Right ventricle myocardium inferior (tissue), 1 donor: Measurements from ENCODE around the gene ABCA13. TPM values are rescaled to one million over a fixed set of nuclear protein-coding genes. Genes with fewer than 3 reads are reported as not detected.

Experiments
- ATAC-seq: fragments of 200-7000 bp; cut with Tn5 transposase; one replicate; pipeline ENCODE4 v1.9.1; 2020; ENCODE audit warnings: mild to moderate bottlenecking, moderate library complexity
- DNase-seq: peaks from one replicate; pipeline ENCODE4 v3.0.0; 2021; ENCODE audit errors: missing footprints
- intact Hi-C: fragments of 100-400 bp; cut with DNase I; formaldehyde crosslinking; loops from one replicate; pipeline ENCODE4 v1.11.0; 2022
- total RNA-seq: library from RNA; stranded (reverse); fragmentation: NEBNext Ultra II Directional; extraction: Animal tissue kit (Norgen Biotek cat#: 25700); gene quantifications from one replicate; pipeline ENCODE4 v1.2.1, GENCODE V29; 2021
- donor health status: DM: no; HTN: yes; CAD: no; lungs with severe emphysema.

The ABCA13 gene
- total RNA-seq, 1 donor from 2014 or later, result not detected

- intact Hi-C loops, result no loop called here
- no peak for DNase-seq
- no peak for ATAC-seq
These were observed 346.8 kb downstream of the ABCA13 start for GRCh38 chr7:48518092-48518491.

GRCh38 chr7:48522692-48523091, 351.4 kb downstream of the ABCA13 start:
- intact Hi-C loops, result no loop called here
- DNase-seq, result no peak
- ATAC-seq, result no peak

GRCh38 chr7:48525736-48526732, 354.8 kb downstream of the ABCA13 start:
- ATAC-seq, result no peak
- intact Hi-C loops, result no loop called here
- DNase-seq, result no peak

GRCh38 chr7:48528646-48529045, 357.4 kb downstream of the ABCA13 start:
- ATAC-seq (no peak), DNase-seq (no peak)
- intact Hi-C loops, result no loop called here

GRCh38 chr7:48537561-48537960, 366.3 kb downstream of the ABCA13 start:
- ATAC-seq (no peak), DNase-seq (no peak)
- intact Hi-C loops, result no loop called here

- no peak for ATAC-seq
- no peak for DNase-seq
- intact Hi-C loops, result no loop called here
These were observed 369.5 kb downstream of the ABCA13 start for GRCh38 chr7:48540746-48541145.

- intact Hi-C loops, result no loop called here
- DNase-seq (no peak), ATAC-seq (no peak)
These were observed 377.4 kb downstream of the ABCA13 start for GRCh38 chr7:48548667-48549066.

GRCh38 chr7:48551652-48552051, 380.4 kb downstream of the ABCA13 start:
- intact Hi-C loops, result no loop called here
- ATAC-seq, result no peak

GRCh38 chr7:48563334-48563733, 392.1 kb downstream of the ABCA13 start:
- ATAC-seq (no peak), DNase-seq (no peak)
- intact Hi-C loops, result no loop called here

More at GRCh38 chr7:48551652-48552051, 380.4 kb downstream of the ABCA13 start:
- no peak for DNase-seq

GRCh38 chr7:48575516-48575915, 404.3 kb downstream of the ABCA13 start:
- ATAC-seq, result no peak
- intact Hi-C loops, result no loop called here
- DNase-seq, result no peak

GRCh38 chr7:48587475-48587874, 416.2 kb downstream of the ABCA13 start:
- intact Hi-C loops, result no loop called here
- DNase-seq, result no peak
- no peak for ATAC-seq

GRCh38 chr7:48594349-48594748, 423.1 kb downstream of the ABCA13 start:
- ATAC-seq, result no peak
- intact Hi-C loops, result no loop called here
- no peak for DNase-seq

GRCh38 chr7:48595756-48596155, 424.5 kb downstream of the ABCA13 start:
- DNase-seq, result no peak
- ATAC-seq, result no peak
- intact Hi-C loops, result no loop called here

- intact Hi-C loops, result no loop called here
- no peak for DNase-seq
- no peak for ATAC-seq
These were observed 439.4 kb downstream of the ABCA13 start for GRCh38 chr7:48610705-48611104.

GRCh38 chr7:48611993-48612392, 440.7 kb downstream of the ABCA13 start:
- no peak for ATAC-seq
- intact Hi-C loops, result no loop called here
- no peak for DNase-seq

- intact Hi-C loops, result loop anchor here (5.0 kb wide), 1 partner anchor 260 kb away; no protein-coding TSS in a partner anchor
- no peak for DNase-seq
- no peak for ATAC-seq
These were observed 446.2 kb downstream of the ABCA13 start for GRCh38 chr7:48617508-48617907.

- intact Hi-C loops, result loop anchor here (5.0 kb wide), 1 partner anchor 259 kb away; no protein-coding TSS in a partner anchor
- ATAC-seq, result no peak
- DNase-seq, result no peak
These were observed 446.7 kb downstream of the ABCA13 start for GRCh38 chr7:48617993-48618392.

- intact Hi-C loops, result no loop called here
- no peak for ATAC-seq
These were observed 449.8 kb downstream of the ABCA13 start for GRCh38 chr7:48621076-48621475.

GRCh38 chr7:48627164-48627563, 455.9 kb downstream of the ABCA13 start:
- intact Hi-C loops, result no loop called here

More at GRCh38 chr7:48621076-48621475, 449.8 kb downstream of the ABCA13 start:
- DNase-seq, result no peak

GRCh38 chr7:48628793-48629349, 457.6 kb downstream of the ABCA13 start:
- peak; percentile 77 for ATAC-seq
- intact Hi-C loops, result no loop called here
- DNase-seq, result no peak

More at GRCh38 chr7:48627164-48627563, 455.9 kb downstream of the ABCA13 start:
- DNase-seq (no peak), ATAC-seq (no peak)
